Body of pancreas (tissue), 4 donors: ENCODE data around the gene SPP2. TPM values are rescaled to one million over a fixed set of nuclear protein-coding genes. Genes with fewer than 3 reads are reported as not detected.
A peak's percentile ranks its signal among the peaks of the same experiment; 100 is the strongest.

Experiments used
- ATAC-seq: fragments of 150-250 bp; one replicate; pipeline ENCODE4 v1.9.1; 2016
- DNase-seq, 4 donors: peaks; one replicate each; pipeline ENCODE4 v3.0.0-alpha.2; 2019
- H3K27ac ChIP-seq, 4 donors: fragments of 200-600 bp; sonication (generic); 1 replicate in 3 of 4; 2 replicates in 1 of 4; pipeline versions ENCODE4 v1.5.1 to v1.6.1; 2016 to 2019; ENCODE audit warnings: mild to moderate bottlenecking in 1 of 4, mixed read lengths in 1 of 4, moderate library complexity in 1 of 4
- H3K27me3 ChIP-seq, 2 donors: fragments of 200-600 bp; sonication (generic); one replicate each; pipeline ENCODE4 v1.6.0; 2016; ENCODE audit warnings: mild to moderate bottlenecking in 1 of 2
- H3K36me3 ChIP-seq, 2 donors: fragments of 200-600 bp; sonication (generic); replicated peaks in 1 of 2; 2 replicates each; pipeline ENCODE4 v1.5.1; 2016; ENCODE audit warnings: low read depth in 2 of 2; ENCODE audit not compliant: insufficient read depth in 1 of 2
- H3K4me1 ChIP-seq: fragments of 200-600 bp; sonication (generic); one replicate; pipeline ENCODE4 v1.6.0; 2016
- H3K4me3 ChIP-seq, 2 donors: fragments of 200-600 bp; sonication (generic); 1 replicate in 1 of 2; 2 replicates in 1 of 2; pipeline ENCODE4 v1.5.1; 2016 to 2019
- H3K9me3 ChIP-seq, 3 donors: fragments of 200-600 bp; sonication (generic); 1 replicate in 2 of 3; 2 replicates in 1 of 3; pipeline ENCODE4 v1.5.1; 2016
- POLR2A ChIP-seq, 3 donors: fragments of 450-650 bp; IDR thresholded peaks; one replicate each; pipeline ENCODE4 v1.6.1; 2016; ENCODE audit warnings: antibody characterized with exemption in 3 of 3, mild to moderate bottlenecking in 2 of 3
- WGBS, 2 donors: methylation state at CpG; one replicate each; pipeline ENCODE4 v1.1.5; 2017; 5-methylcytosine and 5-hydroxymethylcytosine counted together
- intact Hi-C: fragments of 100-400 bp; cut with DNase I; formaldehyde crosslinking; loops from one replicate; pipeline ENCODE4 v1.15.1; 2023
- total RNA-seq, 2 donors: library from RNA; depleted of rRNA; stranded (reverse); fragments of >200 nt; gene quantifications; one replicate each; pipeline ENCODE4 v1.1.0, GENCODE V29; 2016
- TF ChIP-seq, protein P1 (sequence below), 7 experiments: fragments of 450-650 bp in 4 of 7; fragments of 200-600 bp in 3 of 7; sonication (generic) in 3 of 7; IDR thresholded peaks; one replicate each; pipeline ENCODE4 v1.5.1; 2016 to 2019; ENCODE audit warnings: antibody characterized with exemption in 7 of 7

Gene SPP2
- total RNA-seq, 2 donors from 2014 or later = not detected

GRCh38 chr2:234081970-234082822 is 31.7 kb downstream of the SPP2 start:
- peak; percentile 77 to 92 (median 87) for DNase-seq
- WGBS, 2 donors = 15 to 16% methylated on average over 15 of the region's 15 CpGs
- intact Hi-C loops = no loop called here

GRCh38 chr2:234083572-234084348 is 33.3 kb downstream of the SPP2 start:
- Histone ChIP-seq H3K27me3 (no peaks in the 10 kb centered on the region), H3K4me3 (no peak overlapping the region), H3K9me3 (no peaks in the 10 kb centered on the region), H3K4me1 (peaks cover 39% of the 10 kb centered on the region), H3K27ac (peak overlapping the region in 3 of 4 donors; percentile 73 to 80 (median 79)), H3K36me3 (no peaks in the 10 kb centered on the region)
- WGBS, 2 donors = 74 to 83% methylated on average over 7 of the region's 7 CpGs
- DNase-seq (no peak), ATAC-seq (no peak)
- TF ChIP-seq, protein P1, sequence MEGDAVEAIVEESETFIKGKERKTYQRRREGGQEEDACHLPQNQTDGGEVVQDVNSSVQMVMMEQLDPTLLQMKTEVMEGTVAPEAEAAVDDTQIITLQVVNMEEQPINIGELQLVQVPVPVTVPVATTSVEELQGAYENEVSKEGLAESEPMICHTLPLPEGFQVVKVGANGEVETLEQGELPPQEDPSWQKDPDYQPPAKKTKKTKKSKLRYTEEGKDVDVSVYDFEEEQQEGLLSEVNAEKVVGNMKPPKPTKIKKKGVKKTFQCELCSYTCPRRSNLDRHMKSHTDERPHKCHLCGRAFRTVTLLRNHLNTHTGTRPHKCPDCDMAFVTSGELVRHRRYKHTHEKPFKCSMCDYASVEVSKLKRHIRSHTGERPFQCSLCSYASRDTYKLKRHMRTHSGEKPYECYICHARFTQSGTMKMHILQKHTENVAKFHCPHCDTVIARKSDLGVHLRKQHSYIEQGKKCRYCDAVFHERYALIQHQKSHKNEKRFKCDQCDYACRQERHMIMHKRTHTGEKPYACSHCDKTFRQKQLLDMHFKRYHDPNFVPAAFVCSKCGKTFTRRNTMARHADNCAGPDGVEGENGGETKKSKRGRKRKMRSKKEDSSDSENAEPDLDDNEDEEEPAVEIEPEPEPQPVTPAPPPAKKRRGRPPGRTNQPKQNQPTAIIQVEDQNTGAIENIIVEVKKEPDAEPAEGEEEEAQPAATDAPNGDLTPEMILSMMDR (IDR thresholded peaks at IDR 0.05) = no peak
- no peak for TF ChIP-seq POLR2A (IDR thresholded peaks at IDR 0.05)
- intact Hi-C loops = no loop called here

More at GRCh38 chr2:234081970-234082822, 31.7 kb downstream of the SPP2 start:
- ATAC-seq = peak; percentile 98
- TF ChIP-seq POLR2A (IDR thresholded peaks at IDR 0.05) = no peak
- TF ChIP-seq, protein P1 (IDR thresholded peaks at IDR 0.05) = peak in 4 of 7 experiments; percentile 4 to 20 (median 16)
- peak overlapping the region; percentile 58 to 80 (median 76) for H3K27ac ChIP-seq
- H3K4me1 ChIP-seq = peaks cover 39% of the 10 kb centered on the region
- no peaks in the 10 kb centered on the region for H3K9me3 ChIP-seq
- no peaks in the 10 kb centered on the region for H3K36me3 ChIP-seq
- H3K27me3 ChIP-seq = no peaks in the 10 kb centered on the region
- H3K4me3 ChIP-seq = no peak overlapping the region

- WGBS, 2 donors = 9 to 11% methylated on average over 5 of the region's 5 CpGs
- Histone ChIP-seq H3K27ac (peak overlapping the region; percentile 67 to 81 (median 78)), H3K4me1 (peaks cover 33% of the 10 kb centered on the region), H3K9me3 (no peaks in the 10 kb centered on the region), H3K36me3 (no peaks in the 10 kb centered on the region), H3K4me3 (no peak overlapping the region), H3K27me3 (no peaks in the 10 kb centered on the region)
- DNase-seq (peak in 3 of 4 donors; percentile 37 to 66 (median 49)), ATAC-seq (peak; percentile 79)
- TF ChIP-seq, protein P1 (IDR thresholded peaks at IDR 0.05) = no peak
- peak in 1 of 3 donors; percentile 11 for TF ChIP-seq POLR2A (IDR thresholded peaks at IDR 0.05)
- intact Hi-C loops = no loop called here
Measured at GRCh38 chr2:234091432-234091879, 41.0 kb downstream of the SPP2 start.

- 16 to 18% methylated on average over 7 of the region's 7 CpGs for WGBS, 2 donors
- DNase-seq (peak in 3 of 4 donors; percentile 25 to 45 (median 44)), ATAC-seq (peak; percentile 76)
- Histone ChIP-seq H3K4me1 (peaks cover 33% of the 10 kb centered on the region), H3K27ac (peak overlapping the region; percentile 67 to 81 (median 78)), H3K36me3 (no peaks in the 10 kb centered on the region), H3K4me3 (no peak overlapping the region), H3K27me3 (no peaks in the 10 kb centered on the region), H3K9me3 (no peaks in the 10 kb centered on the region)
- intact Hi-C loops = no loop called here
- TF ChIP-seq, protein P1 (IDR thresholded peaks at IDR 0.05) = no peak
- TF ChIP-seq POLR2A (IDR thresholded peaks at IDR 0.05) = peak in 1 of 3 donors; percentile 28
Measured at GRCh38 chr2:234091883-234092282, 41.4 kb downstream of the SPP2 start.
